ENCODE results near the gene ARHGAP12. TPM values are rescaled to one million over a fixed set of nuclear protein-coding genes. Genes with fewer than 3 reads are reported as not detected.

ARHGAP12 gene
- total and polyA plus RNA-seq, 2 donors from 2014 or later = 15.0 to 30.9 TPM

GRCh38 chr10:31936086-31936485 is 7.5 kb upstream of the ARHGAP12 start:
- no peaks in the 10 kb centered on the region for H3K27me3 ChIP-seq (ENCODE audit: control insufficient read depth, insufficient read depth, low read length)
- H3K9ac ChIP-seq (ENCODE audit: low read length in 3 of 3) = no peak overlapping the region
- intact Hi-C loops (cut with DNase I) = no loop called here
- H3K27ac ChIP-seq (ENCODE audit: low read depth in 2 of 2, low read length in 2 of 2) = no peak overlapping the region
- TF ChIP-seq CTCF (IDR thresholded peaks at IDR 0.05; ENCODE audit: borderline replicate concordance, extremely low read depth, insufficient read depth) = no peak
- H3K4me1 ChIP-seq (ENCODE audit: control insufficient read depth in 2 of 3, insufficient read depth in 2 of 3, low read depth in 1 of 3, low read length in 3 of 3) = no peaks in the 10 kb centered on the region
- no peak overlapping the region for H3K4me3 ChIP-seq (ENCODE audit: low read length in 3 of 3)
- FAIRE-seq = no peak
- no peak for DNase-seq
- no peaks in the 10 kb centered on the region for H3K36me3 ChIP-seq (ENCODE audit: control insufficient read depth in 2 of 3, insufficient read depth in 3 of 3, low read length in 3 of 3)
- no peaks in the 10 kb centered on the region for H3K9me3 ChIP-seq (ENCODE audit: control insufficient read depth in 2 of 3, insufficient read depth in 1 of 3, low read length in 3 of 3)

- intact Hi-C loops (cut with DNase I) = no loop called here
- no peaks in the 10 kb centered on the region for H3K9me3 ChIP-seq (ENCODE audit: control insufficient read depth in 2 of 3, insufficient read depth in 1 of 3, low read length in 3 of 3)
- DNase-seq (peak in 1 of 5 donors; percentile 6), FAIRE-seq (no peak)
- no peaks in the 10 kb centered on the region for H3K27me3 ChIP-seq (ENCODE audit: control insufficient read depth, insufficient read depth, low read length)
- H3K4me1 ChIP-seq (ENCODE audit: control insufficient read depth in 2 of 3, insufficient read depth in 2 of 3, low read depth in 1 of 3, low read length in 3 of 3) = no peaks in the 10 kb centered on the region
- no peak overlapping the region for H3K4me3 ChIP-seq (ENCODE audit: low read length in 3 of 3)
- no peak overlapping the region for H3K27ac ChIP-seq (ENCODE audit: low read depth in 2 of 2, low read length in 2 of 2)
- no peak overlapping the region for H3K9ac ChIP-seq (ENCODE audit: low read length in 3 of 3)
- no peak for TF ChIP-seq CTCF (IDR thresholded peaks at IDR 0.05; ENCODE audit: borderline replicate concordance, extremely low read depth, insufficient read depth)
- no peaks in the 10 kb centered on the region for H3K36me3 ChIP-seq (ENCODE audit: control insufficient read depth in 2 of 3, insufficient read depth in 3 of 3, low read length in 3 of 3)
These were observed 7.0 kb upstream of the ARHGAP12 start for GRCh38 chr10:31935678-31936077.

- peaks cover 0 to 2% (median 0%) of the 10 kb centered on the region in 3 donors for H3K4me1 ChIP-seq (ENCODE audit: control insufficient read depth in 2 of 3, insufficient read depth in 2 of 3, low read depth in 1 of 3, low read length in 3 of 3)
- no peak for TF ChIP-seq CTCF (IDR thresholded peaks at IDR 0.05; ENCODE audit: borderline replicate concordance, extremely low read depth, insufficient read depth)
- H3K36me3 ChIP-seq (ENCODE audit: control insufficient read depth in 2 of 3, insufficient read depth in 3 of 3, low read length in 3 of 3) = no peaks in the 10 kb centered on the region
- H3K9ac ChIP-seq (ENCODE audit: low read length in 3 of 3) = no peak overlapping the region
- FAIRE-seq (no peak), DNase-seq (no peak)
- no peaks in the 10 kb centered on the region for H3K9me3 ChIP-seq (ENCODE audit: control insufficient read depth in 2 of 3, insufficient read depth in 1 of 3, low read length in 3 of 3)
- H3K27me3 ChIP-seq (ENCODE audit: control insufficient read depth, insufficient read depth, low read length) = no peaks in the 10 kb centered on the region
- H3K27ac ChIP-seq (ENCODE audit: low read depth in 2 of 2, low read length in 2 of 2) = no peak overlapping the region
- intact Hi-C loops (cut with DNase I) = no loop called here
- no peak overlapping the region for H3K4me3 ChIP-seq (ENCODE audit: low read length in 3 of 3)
These were observed 4.2 kb upstream of the ARHGAP12 start for GRCh38 chr10:31932838-31933237.

GRCh38 chr10:31930856-31931255 is 2.2 kb upstream of the ARHGAP12 start:
- Histone ChIP-seq H3K9me3 (ENCODE audit: control insufficient read depth in 2 of 3, insufficient read depth in 1 of 3, low read length in 3 of 3) (no peaks in the 10 kb centered on the region), H3K4me3 (ENCODE audit: low read length in 3 of 3) (no peak overlapping the region), H3K27me3 (ENCODE audit: control insufficient read depth, insufficient read depth, low read length) (no peaks in the 10 kb centered on the region), H3K9ac (ENCODE audit: low read length in 3 of 3) (no peak overlapping the region), H3K27ac (ENCODE audit: low read depth in 2 of 2, low read length in 2 of 2) (no peak overlapping the region), H3K36me3 (ENCODE audit: control insufficient read depth in 2 of 3, insufficient read depth in 3 of 3, low read length in 3 of 3) (no peaks in the 10 kb centered on the region), H3K4me1 (ENCODE audit: control insufficient read depth in 2 of 3, insufficient read depth in 2 of 3, low read depth in 1 of 3, low read length in 3 of 3) (peaks cover 0 to 10% (median 0%) of the 10 kb centered on the region in 3 donors)
- TF ChIP-seq CTCF (IDR thresholded peaks at IDR 0.05; ENCODE audit: borderline replicate concordance, extremely low read depth, insufficient read depth) = no peak
- DNase-seq (no peak), FAIRE-seq (no peak)
- intact Hi-C loops (cut with DNase I) = no loop called here

Measured in kidney (tissue), 14 donors.